GM12878 (cell line): Measurements from ENCODE around the gene LDLRAD4. TPM values are rescaled to one million over a fixed set of nuclear protein-coding genes. Genes with fewer than 3 reads are reported as not detected.
A peak's percentile ranks its signal among the peaks of the same experiment; 100 is the strongest.

Source experiments
- ATAC-seq: fragments of 200-7000 bp; cut with Tn5 transposase; 3 replicates; pipeline ENCODE4 v1.9.1; 2020; ENCODE audit warnings: mild to moderate bottlenecking, moderate library complexity
- BruUV-seq: library from RNA; stranded (reverse); fragments of 400-500 nt; replicated peaks from 2 replicates; lab custom pipeline; 2021; lab: Mats Ljungman, UMichigan
- CTCF ChIA-PET: fragments of 300-600 bp; sonication (Branson Sonifier 250); formaldehyde crosslinking; extraction: SDS; loops from one replicate; lab custom pipeline; 2021; ENCODE audit warnings: inconsistent platforms; lab: Yijun Ruan, JAX
- POLR2A ChIA-PET: fragments of 350-600 bp; formaldehyde crosslinking; extraction: SDS; loops from one replicate; lab custom pipeline; 2021; ENCODE audit warnings: inconsistent platforms; lab: Charles Lee
- RAD21 ChIA-PET: fragments of 300-600 bp; sonication (Branson Sonifier 250); formaldehyde crosslinking; loops from one replicate; lab custom pipeline; 2023; ENCODE audit warnings: antibody characterized with exemption; ENCODE audit not compliant: unreplicated experiment; lab: Charles Lee
- SMC1A ChIA-PET: fragments of 300-600 bp; sonication (Branson Sonifier 250); formaldehyde crosslinking; loops from one replicate; lab custom pipeline; 2023; ENCODE audit not compliant: unreplicated experiment, uncharacterized antibody; lab: Charles Lee
- DNase-seq: peaks from one replicate; pipeline ENCODE4 v3.0.0-alpha.2; 2011; ENCODE audit warnings: low read depth, low spot score
- FAIRE-seq: peaks from 3 replicates; lab custom pipeline; 2011; peaks lifted over from hg19 to GRCh38; lab: Jason Lieb, UNC
- H2AFZ ChIP-seq: 2 replicates; pipeline ENCODE4 v1.6.0; 2011; ENCODE audit warnings: low read depth, low read length, control low read depth; ENCODE audit not compliant: control insufficient read depth
- H3K27ac ChIP-seq: 2 replicates; pipeline ENCODE4 v1.5.1; 2011; ENCODE audit warnings: control low read depth; ENCODE audit not compliant: control insufficient read depth, insufficient read depth
- H3K27me3 ChIP-seq, 2 experiments: replicated peaks in 1 of 2; 2 replicates each; pipeline versions ENCODE4 v1.6.0 to v1.6.1; 2011; ENCODE audit warnings: low read length in 1 of 2; ENCODE audit not compliant: control insufficient read depth in 2 of 2, insufficient read depth in 2 of 2
- H3K36me3 ChIP-seq, 2 experiments: 2 replicates each; pipeline ENCODE4 v1.5.1; 2011; ENCODE audit warnings: low read length in 1 of 2; ENCODE audit not compliant: control insufficient read depth in 2 of 2, insufficient read depth in 2 of 2
- H3K4me1 ChIP-seq: 2 replicates; pipeline ENCODE4 v1.6.1; 2011; ENCODE audit warnings: mild to moderate bottlenecking, low read length, moderate library complexity, mixed read lengths; ENCODE audit not compliant: control insufficient read depth, insufficient read depth
- H3K4me2 ChIP-seq: 2 replicates; pipeline ENCODE4 v1.6.0; 2011; ENCODE audit warnings: control low read depth; ENCODE audit not compliant: control insufficient read depth, insufficient read depth
- H3K4me3 ChIP-seq: fragments of 200-600 bp; sonication (generic); 2 replicates; pipeline ENCODE4 v1.5.1; 2016
- H3K79me2 ChIP-seq: 2 replicates; pipeline ENCODE4 v1.6.0; 2011; ENCODE audit warnings: low read length; ENCODE audit not compliant: control insufficient read depth, insufficient read depth
- H3K9ac ChIP-seq: 2 replicates; pipeline ENCODE4 v1.8.0; 2011; ENCODE audit warnings: low read length, control low read depth, mixed read lengths; ENCODE audit not compliant: control insufficient read depth, insufficient read depth
- H3K9me3 ChIP-seq: replicated peaks from 3 replicates; pipeline ENCODE4 v1.5.1; 2011; ENCODE audit warnings: mild to moderate bottlenecking, low read length; ENCODE audit not compliant: control insufficient read depth, insufficient read depth
- H4K20me1 ChIP-seq: 2 replicates; pipeline ENCODE4 v1.6.0; 2011; ENCODE audit not compliant: control insufficient read depth, insufficient read depth
- BACH1 ChIP-seq: fragments of 450-650 bp; IDR thresholded peaks from 2 replicates; pipeline ENCODE4 v1.6.1; 2017; ENCODE audit warnings: mild to moderate bottlenecking, borderline replicate concordance
- MEF2A ChIP-seq: IDR thresholded peaks from 2 replicates; pipeline ENCODE4 v1.6.1; 2011; ENCODE audit warnings: low read depth, mild to moderate bottlenecking, low read length, moderate library complexity; ENCODE audit not compliant: insufficient read depth
- ZZZ3 ChIP-seq: IDR thresholded peaks from 2 replicates; pipeline ENCODE4 v1.6.1; 2011; ENCODE audit warnings: low read depth; ENCODE audit not compliant: control insufficient read depth, insufficient read length
- WGBS: methylation state at CpG from one replicate; pipeline ENCODE4 v1.1.6; 2016; ENCODE audit warnings: low lambda C conversion rate; ENCODE audit not compliant: insufficient replicate concordance, insufficient coverage; ENCODE audit errors: missing lambda C conversion rate; 5-methylcytosine and 5-hydroxymethylcytosine counted together
- in situ Hi-C: fragments of 300-500 bp; cut with MboI; formaldehyde crosslinking; loops from 9 replicates; pipeline ENCODE4 v1.14.3; 2018; ENCODE audit warnings: mixed read lengths
- intact Hi-C: fragments of 100-400 bp; cut with micrococcal nuclease; formaldehyde crosslinking; loops from one replicate; pipeline ENCODE4 v1.14.2; 2022; ENCODE audit not compliant: unreplicated experiment
- polyA plus RNA-seq, 11 experiments: library from polyadenylated mRNA; depleted of rRNA in 4 of 11; unstranded in 6 of 11; stranded (reverse) in 5 of 11; fragments of >200 nt; fragmentation: Nextera tagmentation in 4 of 11; fragmentation: Illumina TruSeq in 1 of 11; extraction: Ambion mirVana in 4 of 11; extraction: Trizol in 1 of 11; gene quantifications; 1 replicate in 1 of 11; 2 replicates in 10 of 11; pipeline versions ENCODE4 v1.2.1 to v1.2.3, GENCODE V29; 2011 to 2016; ENCODE audit warnings: inconsistent platforms in 2 of 11, missing spikeins in 2 of 11, low read depth in 1 of 11
- total RNA-seq, 4 experiments: library from RNA; depleted of rRNA in 3 of 4; stranded (reverse); fragments of >200 nt in 3 of 4; fragmentation: Illumina TruSeq in 1 of 4; extraction: Trizol in 1 of 4; gene quantifications; 2 replicates each; pipeline versions ENCODE4 v1.2.1 to v1.2.3, GENCODE V29; 2013 to 2021
- TF ChIP-seq, protein P1 (sequence below): fragments of 450-650 bp; IDR thresholded peaks from 2 replicates; pipeline ENCODE4 v1.6.1; 2016; ENCODE audit warnings: mild to moderate bottlenecking, moderate library complexity, borderline replicate concordance
- TF ChIP-seq, protein P2 (sequence below): fragments of 450-650 bp; formaldehyde crosslinking; IDR thresholded peaks from 2 replicates; pipeline ENCODE4 v1.4.0; 2020; ENCODE audit warnings: mild to moderate bottlenecking, moderate library complexity

Gene LDLRAD4
- total and polyA plus RNA-seq, 10 of the 15 experiments (the other 5 are each of a cell fraction or from before 2014, with no cell fraction given) = 2.7 to 16.8 (median 11.2) TPM

DNA sequence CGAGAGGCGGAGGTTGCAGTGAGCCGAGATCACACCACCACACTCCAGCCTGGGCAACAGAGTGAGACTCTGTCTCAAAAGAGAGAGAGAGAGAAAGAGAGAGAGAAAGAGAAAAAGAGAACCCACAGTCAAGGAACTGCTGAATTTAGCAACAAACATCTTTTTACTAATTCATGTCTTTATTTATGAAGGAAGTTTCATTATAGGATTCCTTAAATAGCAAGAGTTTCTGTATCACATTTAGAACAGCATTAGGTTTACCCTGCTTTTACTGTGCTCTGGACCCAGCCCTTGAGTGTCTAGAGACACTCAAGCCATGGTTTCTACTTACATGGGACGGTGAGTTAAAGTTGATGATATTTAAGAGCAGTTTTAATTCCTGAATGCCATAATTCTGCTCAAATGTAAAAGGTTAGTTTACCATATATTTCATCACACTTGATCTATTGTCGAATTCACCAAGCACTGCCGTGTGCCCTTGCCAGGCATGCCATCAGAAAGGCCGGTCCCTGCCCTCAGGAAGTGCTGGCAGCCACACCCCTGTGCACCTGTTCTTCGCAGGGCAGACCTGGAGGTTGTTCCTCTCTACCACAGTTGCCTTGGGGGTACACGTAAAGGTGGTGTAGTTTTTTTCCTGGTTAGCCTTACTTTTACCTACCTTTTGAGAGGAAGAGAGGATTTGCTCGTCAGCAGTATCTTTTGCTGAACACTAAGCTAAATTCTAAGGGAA lies 153.3 kb downstream of the LDLRAD4 start:
- no peaks in the 10 kb centered on the region for H3K79me2 ChIP-seq
- peaks cover 31% of the 10 kb centered on the region for H3K4me1 ChIP-seq
- ATAC-seq = no peak
- no peak overlapping the region for H2AFZ ChIP-seq
- TF ChIP-seq MEF2A = peak; percentile 79; the same call in 1 of the 2 replicates
- TF ChIP-seq ZZZ3 = no peak
- no peak for TF ChIP-seq BACH1
- TF ChIP-seq, all 136 proteins: peak for 1
- no peaks in the 10 kb centered on the region for H4K20me1 ChIP-seq
- BruUV-seq = no TSS peak
- ChIA-PET SMC1A (no interaction called here), RAD21 (no interaction called here), CTCF (interaction anchor here (2.0 kb wide), 1 partner anchor 9 kb away, joined by 5 read pairs; no protein-coding TSS in a partner anchor), POLR2A (no interaction called here)
- H3K36me3 ChIP-seq = no peaks in the 10 kb centered on the region
- no peak for DNase-seq
- no peak overlapping the region for H3K27ac ChIP-seq
- no peaks in the 10 kb centered on the region; a peak in 1 of 4 replicates for H3K27me3 ChIP-seq
- intact Hi-C loops = no loop called here
- no peak overlapping the region for H3K4me3 ChIP-seq
- in situ Hi-C loops = no loop called here
- H3K9ac ChIP-seq = no peak overlapping the region
- no peak for FAIRE-seq
- 29% methylated on average over 10 of the region's 10 CpGs for WGBS
- no peaks in the 10 kb centered on the region for H3K9me3 ChIP-seq
- H3K4me2 ChIP-seq = peak overlapping the region; percentile 41; the same call in 1 of the 2 replicates

DNA sequence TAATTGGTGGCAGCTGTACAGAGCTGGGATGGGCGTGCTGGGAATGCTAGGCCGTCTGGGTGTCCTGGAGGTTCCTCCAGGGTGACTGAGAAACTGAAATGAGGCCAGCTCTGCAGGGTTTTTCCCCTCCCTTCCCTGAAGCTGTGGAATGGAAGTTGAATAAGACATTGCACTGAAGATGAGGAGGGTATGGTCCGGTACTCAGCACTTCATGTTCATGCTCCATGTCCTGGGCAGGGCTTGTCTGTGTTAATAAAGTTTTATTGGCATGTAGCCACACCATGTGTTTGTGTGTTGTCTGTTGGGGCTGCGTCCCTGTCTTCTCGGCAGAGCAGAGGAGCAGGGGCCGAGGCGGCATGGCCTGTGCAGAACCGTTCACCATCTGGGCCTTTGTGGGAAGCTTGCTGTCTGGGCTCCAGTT lies 154.0 kb downstream of the LDLRAD4 start:
- ATAC-seq = no peak
- no peak overlapping the region for H3K9ac ChIP-seq
- no peak overlapping the region for H2AFZ ChIP-seq
- RAD21 ChIA-PET = no interaction called here
- SMC1A ChIA-PET = no interaction called here
- WGBS = 85% methylated on average over 8 of the region's 8 CpGs
- no peak for DNase-seq
- in situ Hi-C loops (no loop called here), intact Hi-C loops (no loop called here)
- H3K36me3 ChIP-seq = no peaks in the 10 kb centered on the region
- TF ChIP-seq, protein P1, sequence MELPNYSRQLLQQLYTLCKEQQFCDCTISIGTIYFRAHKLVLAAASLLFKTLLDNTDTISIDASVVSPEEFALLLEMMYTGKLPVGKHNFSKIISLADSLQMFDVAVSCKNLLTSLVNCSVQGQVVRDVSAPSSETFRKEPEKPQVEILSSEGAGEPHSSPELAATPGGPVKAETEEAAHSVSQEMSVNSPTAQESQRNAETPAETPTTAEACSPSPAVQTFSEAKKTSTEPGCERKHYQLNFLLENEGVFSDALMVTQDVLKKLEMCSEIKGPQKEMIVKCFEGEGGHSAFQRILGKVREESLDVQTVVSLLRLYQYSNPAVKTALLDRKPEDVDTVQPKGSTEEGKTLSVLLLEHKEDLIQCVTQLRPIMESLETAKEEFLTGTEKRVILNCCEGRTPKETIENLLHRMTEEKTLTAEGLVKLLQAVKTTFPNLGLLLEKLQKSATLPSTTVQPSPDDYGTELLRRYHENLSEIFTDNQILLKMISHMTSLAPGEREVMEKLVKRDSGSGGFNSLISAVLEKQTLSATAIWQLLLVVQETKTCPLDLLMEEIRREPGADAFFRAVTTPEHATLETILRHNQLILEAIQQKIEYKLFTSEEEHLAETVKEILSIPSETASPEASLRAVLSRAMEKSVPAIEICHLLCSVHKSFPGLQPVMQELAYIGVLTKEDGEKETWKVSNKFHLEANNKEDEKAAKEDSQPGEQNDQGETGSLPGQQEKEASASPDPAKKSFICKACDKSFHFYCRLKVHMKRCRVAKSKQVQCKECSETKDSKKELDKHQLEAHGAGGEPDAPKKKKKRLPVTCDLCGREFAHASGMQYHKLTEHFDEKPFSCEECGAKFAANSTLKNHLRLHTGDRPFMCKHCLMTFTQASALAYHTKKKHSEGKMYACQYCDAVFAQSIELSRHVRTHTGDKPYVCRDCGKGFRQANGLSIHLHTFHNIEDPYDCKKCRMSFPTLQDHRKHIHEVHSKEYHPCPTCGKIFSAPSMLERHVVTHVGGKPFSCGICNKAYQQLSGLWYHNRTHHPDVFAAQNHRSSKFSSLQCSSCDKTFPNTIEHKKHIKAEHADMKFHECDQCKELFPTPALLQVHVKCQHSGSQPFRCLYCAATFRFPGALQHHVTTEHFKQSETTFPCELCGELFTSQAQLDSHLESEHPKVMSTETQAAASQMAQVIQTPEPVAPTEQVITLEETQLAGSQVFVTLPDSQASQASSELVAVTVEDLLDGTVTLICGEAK = peak; percentile 73
- TF ChIP-seq, protein P2, sequence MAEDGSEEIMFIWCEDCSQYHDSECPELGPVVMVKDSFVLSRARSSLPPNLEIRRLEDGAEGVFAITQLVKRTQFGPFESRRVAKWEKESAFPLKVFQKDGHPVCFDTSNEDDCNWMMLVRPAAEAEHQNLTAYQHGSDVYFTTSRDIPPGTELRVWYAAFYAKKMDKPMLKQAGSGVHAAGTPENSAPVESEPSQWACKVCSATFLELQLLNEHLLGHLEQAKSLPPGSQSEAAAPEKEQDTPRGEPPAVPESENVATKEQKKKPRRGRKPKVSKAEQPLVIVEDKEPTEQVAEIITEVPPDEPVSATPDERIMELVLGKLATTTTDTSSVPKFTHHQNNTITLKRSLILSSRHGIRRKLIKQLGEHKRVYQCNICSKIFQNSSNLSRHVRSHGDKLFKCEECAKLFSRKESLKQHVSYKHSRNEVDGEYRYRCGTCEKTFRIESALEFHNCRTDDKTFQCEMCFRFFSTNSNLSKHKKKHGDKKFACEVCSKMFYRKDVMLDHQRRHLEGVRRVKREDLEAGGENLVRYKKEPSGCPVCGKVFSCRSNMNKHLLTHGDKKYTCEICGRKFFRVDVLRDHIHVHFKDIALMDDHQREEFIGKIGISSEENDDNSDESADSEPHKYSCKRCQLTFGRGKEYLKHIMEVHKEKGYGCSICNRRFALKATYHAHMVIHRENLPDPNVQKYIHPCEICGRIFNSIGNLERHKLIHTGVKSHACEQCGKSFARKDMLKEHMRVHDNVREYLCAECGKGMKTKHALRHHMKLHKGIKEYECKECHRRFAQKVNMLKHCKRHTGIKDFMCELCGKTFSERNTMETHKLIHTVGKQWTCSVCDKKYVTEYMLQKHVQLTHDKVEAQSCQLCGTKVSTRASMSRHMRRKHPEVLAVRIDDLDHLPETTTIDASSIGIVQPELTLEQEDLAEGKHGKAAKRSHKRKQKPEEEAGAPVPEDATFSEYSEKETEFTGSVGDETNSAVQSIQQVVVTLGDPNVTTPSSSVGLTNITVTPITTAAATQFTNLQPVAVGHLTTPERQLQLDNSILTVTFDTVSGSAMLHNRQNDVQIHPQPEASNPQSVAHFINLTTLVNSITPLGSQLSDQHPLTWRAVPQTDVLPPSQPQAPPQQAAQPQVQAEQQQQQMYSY = no peak
- BruUV-seq = no TSS peak
- peaks cover 37% of the 10 kb centered on the region for H3K4me1 ChIP-seq
- no peak overlapping the region for H3K4me2 ChIP-seq
- POLR2A ChIA-PET = no interaction called here
- CTCF ChIA-PET = interaction anchor here (2.0 kb wide), 1 partner anchor 10 kb away, joined by 5 read pairs; no protein-coding TSS in a partner anchor
- no peaks in the 10 kb centered on the region; a peak in 1 of 4 replicates for H3K27me3 ChIP-seq
- FAIRE-seq = no peak
- H3K79me2 ChIP-seq = no peaks in the 10 kb centered on the region
- H3K9me3 ChIP-seq = no peaks in the 10 kb centered on the region
- no peak overlapping the region for H3K27ac ChIP-seq
- H3K4me3 ChIP-seq = no peak overlapping the region
- H4K20me1 ChIP-seq = no peaks in the 10 kb centered on the region
